HepG2 (cell line): ENCODE measurements around the gene AKR1A1. TPM values are rescaled to one million over a fixed set of nuclear protein-coding genes. Genes with fewer than 3 reads are reported as not detected.

Source experiments
- KLF12 ChIP-seq: sonication (generic); formaldehyde crosslinking; IDR thresholded peaks from 2 replicates; pipeline ENCODE4 v1.4.0; 2020; ENCODE audit warnings: missing genetic modification reagents, borderline replicate concordance
- NFYC ChIP-seq: IDR thresholded peaks from 2 replicates; pipeline ENCODE4 v1.6.1; 2016; ENCODE audit warnings: missing genetic modification reagents, missing compliant biosample characterization
- RBM22 ChIP-seq: fragments of 200-400 bp; formaldehyde crosslinking; optimal IDR thresholded peaks from 2 replicates; pipeline ENCODE3; 2017; ENCODE audit warnings: mild to moderate bottlenecking, low read length, moderate library complexity
- SIN3A ChIP-seq: IDR thresholded peaks from 2 replicates; pipeline ENCODE4 v1.6.1; 2011; ENCODE audit warnings: low read depth, mild to moderate bottlenecking, control low read depth, low read length, borderline replicate concordance
- SSRP1 ChIP-seq: IDR thresholded peaks from 2 replicates; pipeline ENCODE4 v1.6.1; 2016; ENCODE audit warnings: control low read depth
- TAF15 ChIP-seq: fragments of 200-400 bp; formaldehyde crosslinking; IDR thresholded peaks from one replicate; pipeline ENCODE4 v1.6.1; 2018; ENCODE audit warnings: mild to moderate bottlenecking, low read depth, low read length; ENCODE audit not compliant: poor library complexity, severe bottlenecking
- TBX2 ChIP-seq: sonication (generic); formaldehyde crosslinking; IDR thresholded peaks from 2 replicates; pipeline ENCODE4 v1.5.0; 2020; ENCODE audit warnings: missing genetic modification reagents, mild to moderate bottlenecking, borderline replicate concordance
- TGIF2 ChIP-seq: IDR thresholded peaks from 2 replicates; pipeline ENCODE4 v1.6.1; 2016; ENCODE audit warnings: control low read depth, missing compliant biosample characterization
- TMF1 ChIP-seq: sonication (generic); formaldehyde crosslinking; IDR thresholded peaks from 2 replicates; pipeline ENCODE4 v1.8.1; 2022; ENCODE audit warnings: low read depth, missing genetic modification reagents
- ZBTB39 ChIP-seq: sonication (generic); formaldehyde crosslinking; IDR thresholded peaks from 2 replicates; pipeline ENCODE4 v1.5.0; 2020; ENCODE audit warnings: missing genetic modification reagents
- ZBTB40 ChIP-seq, 2 experiments: fragments of 450-650 bp in 1 of 2; sonication (generic) in 1 of 2; formaldehyde crosslinking in 1 of 2; IDR thresholded peaks; 2 replicates each; pipeline versions ENCODE4 v1.6.1 to v1.8.0; 2016 to 2022; ENCODE audit warnings: antibody characterized with exemption in 1 of 2, mild to moderate bottlenecking in 1 of 2, missing genetic modification reagents in 1 of 2
- ZBTB42 ChIP-seq: sonication (generic); formaldehyde crosslinking; IDR thresholded peaks from 2 replicates; pipeline ENCODE4 v1.5.0; 2020; ENCODE audit warnings: mild to moderate bottlenecking, missing genetic modification reagents
- ZNF350 ChIP-seq: sonication (generic); formaldehyde crosslinking; IDR thresholded peaks from 2 replicates; pipeline ENCODE4 v1.4.0; 2020; ENCODE audit warnings: mild to moderate bottlenecking, low read depth, missing genetic modification reagents, borderline replicate concordance
- ZNF383 ChIP-seq: sonication (generic); formaldehyde crosslinking; IDR thresholded peaks from 2 replicates; pipeline ENCODE4 v1.4.0; 2020; ENCODE audit warnings: missing genetic modification reagents, mild to moderate bottlenecking, borderline replicate concordance
- ZNF546 ChIP-seq: sonication (generic); formaldehyde crosslinking; conservative IDR thresholded peaks from 2 replicates; pipeline ENCODE4 v1.8.1; 2023; ENCODE audit warnings: mild to moderate bottlenecking, missing genetic modification reagents
- ZNF564 ChIP-seq: sonication (generic); formaldehyde crosslinking; IDR thresholded peaks from 2 replicates; pipeline ENCODE4 v1.8.1; 2023; ENCODE audit warnings: mild to moderate bottlenecking, missing genetic modification reagents
- ZNF576 ChIP-seq: sonication (generic); formaldehyde crosslinking; IDR thresholded peaks from 2 replicates; pipeline ENCODE4 v1.4.0; 2020; ENCODE audit warnings: mild to moderate bottlenecking, missing genetic modification reagents
- ZNF720 ChIP-seq: sonication (generic); formaldehyde crosslinking; IDR thresholded peaks from 2 replicates; pipeline ENCODE4 v1.4.0; 2020; ENCODE audit warnings: missing genetic modification reagents
- polyA plus RNA-seq, 8 experiments: library from polyadenylated mRNA; depleted of rRNA in 3 of 8; stranded (reverse) in 7 of 8; unstranded in 1 of 8; fragments of >200 nt; fragmentation: Illumina TruSeq in 4 of 8; extraction: Trizol in 4 of 8; gene quantifications; 2 replicates each; pipeline versions ENCODE4 v1.2.1 to v1.2.3, GENCODE V29; 2011 to 2016; ENCODE audit warnings: low read depth in 4 of 8, missing spikeins in 1 of 8, mixed read lengths in 1 of 8; ENCODE audit not compliant: insufficient read depth in 1 of 8
- total RNA-seq, 5 experiments: library from RNA; depleted of rRNA; stranded (reverse); fragments of >200 nt; fragmentation: Illumina TruSeq; extraction: Trizol; gene quantifications; 2 replicates each; pipeline ENCODE4 v1.2.3, GENCODE V29; 2016; ENCODE audit warnings: low read depth in 1 of 5
- TF ChIP-seq, protein P1 (sequence below): sonication (generic); formaldehyde crosslinking; IDR thresholded peaks from 2 replicates; pipeline ENCODE4 v1.5.0; 2020; ENCODE audit warnings: missing genetic modification reagents

The AKR1A1 gene
- total and polyA plus RNA-seq, 2 of the 13 experiments (the other 11 are each of a cell fraction or from before 2014, with no cell fraction given): 181 to 217 TPM

- TF ChIP-seq ZBTB40 (IDR thresholded peaks at IDR 0.05) (no peak), ZBTB40 (CRISPR knock-in tag; IDR thresholded peaks at IDR 0.05) (no peak), KLF12 (CRISPR knock-in tag) (no peak), RBM22 (no peak), ZNF576 (CRISPR knock-in tag) (no peak), TBX2 (CRISPR knock-in tag) (no peak), ZNF720 (CRISPR knock-in tag) (no peak), SIN3A (0 out of 2 replicates have a peak, but pooled peaks have one; percentile 6), ZBTB39 (CRISPR knock-in tag) (no peak), NFYC (peak; percentile 86), TGIF2 (CRISPR knock-in tag) (peak; percentile 38; the same call in 1 of the 2 replicates), ZNF383 (CRISPR knock-in tag) (no peak), SSRP1 (no peak), TMF1 (CRISPR knock-in tag) (no peak), TAF15 (no peak), ZBTB42 (CRISPR knock-in tag) (no peak), ZNF350 (CRISPR knock-in tag) (0 out of 2 replicates have a peak, but pooled peaks have one; percentile 19), ZNF546 (CRISPR knock-in tag) (no peak), ZNF564 (no peak)
- TF ChIP-seq, protein P1, sequence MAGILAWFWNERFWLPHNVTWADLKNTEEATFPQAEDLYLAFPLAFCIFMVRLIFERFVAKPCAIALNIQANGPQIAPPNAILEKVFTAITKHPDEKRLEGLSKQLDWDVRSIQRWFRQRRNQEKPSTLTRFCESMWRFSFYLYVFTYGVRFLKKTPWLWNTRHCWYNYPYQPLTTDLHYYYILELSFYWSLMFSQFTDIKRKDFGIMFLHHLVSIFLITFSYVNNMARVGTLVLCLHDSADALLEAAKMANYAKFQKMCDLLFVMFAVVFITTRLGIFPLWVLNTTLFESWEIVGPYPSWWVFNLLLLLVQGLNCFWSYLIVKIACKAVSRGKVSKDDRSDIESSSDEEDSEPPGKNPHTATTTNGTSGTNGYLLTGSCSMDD (CRISPR knock-in tag): no peak
Observed at GRCh38 chr1:45583264-45583665, 32.6 kb downstream of the AKR1A1 start (continued).
